HepG2 (cell line): ENCODE measurements around the gene GYG1. TPM values are rescaled to one million over a fixed set of nuclear protein-coding genes. Genes with fewer than 3 reads are reported as not detected.

Source experiments
- ATF5 ChIP-seq: sonication (generic); formaldehyde crosslinking; IDR thresholded peaks from 2 replicates; pipeline ENCODE4 v1.4.0; 2020; ENCODE audit warnings: mild to moderate bottlenecking, low read depth, missing genetic modification reagents
- BCL6 ChIP-seq: IDR thresholded peaks from 2 replicates; pipeline ENCODE4 v1.6.1; 2016; ENCODE audit warnings: missing genetic modification reagents, missing compliant biosample characterization
- DBP ChIP-seq: sonication (generic); formaldehyde crosslinking; IDR thresholded peaks from 2 replicates; pipeline ENCODE4 v1.4.0; 2020; ENCODE audit warnings: missing genetic modification reagents; ENCODE audit errors: not compliant biosample characterization
- FOSL2 ChIP-seq: sonication (generic); formaldehyde crosslinking; IDR thresholded peaks from 2 replicates; pipeline ENCODE4 v1.4.0; 2020; ENCODE audit warnings: missing genetic modification reagents
- FOXA1 ChIP-seq, 2 experiments: fragments of 450-650 bp in 1 of 2; sonication (generic) in 1 of 2; formaldehyde crosslinking in 1 of 2; IDR thresholded peaks; 2 replicates each; pipeline versions ENCODE4 v1.4.0 to v1.6.1; 2016 to 2020; ENCODE audit warnings: missing genetic modification reagents in 1 of 2
- HDAC2 ChIP-seq: sonication (generic); formaldehyde crosslinking; IDR thresholded peaks from 2 replicates; pipeline ENCODE4 v1.4.0; 2020; ENCODE audit warnings: missing genetic modification reagents
- MNT ChIP-seq: fragments of 450-650 bp; IDR thresholded peaks from 2 replicates; pipeline ENCODE4 v1.6.1; 2016
- MTA3 ChIP-seq: sonication (generic); formaldehyde crosslinking; IDR thresholded peaks from 2 replicates; pipeline ENCODE4 v1.4.0; 2020; ENCODE audit warnings: missing genetic modification reagents
- PAXIP1 ChIP-seq: sonication (generic); formaldehyde crosslinking; conservative IDR thresholded peaks from 2 replicates; pipeline ENCODE4 v1.4.0; 2020; ENCODE audit warnings: mild to moderate bottlenecking, missing genetic modification reagents, moderate library complexity
- SRSF9 ChIP-seq: fragments of 200-400 bp; formaldehyde crosslinking; IDR thresholded peaks from 2 replicates; pipeline ENCODE4 v1.6.1; 2018; ENCODE audit warnings: borderline replicate concordance, mild to moderate bottlenecking, low read depth, low read length; ENCODE audit not compliant: insufficient read depth, poor library complexity, severe bottlenecking
- TARDBP ChIP-seq: sonication (generic); formaldehyde crosslinking; IDR thresholded peaks from 2 replicates; pipeline ENCODE4 v1.8.0; 2022; ENCODE audit warnings: mild to moderate bottlenecking, missing genetic modification reagents
- ZBTB10 ChIP-seq: sonication (generic); formaldehyde crosslinking; IDR thresholded peaks from 2 replicates; pipeline ENCODE4 v1.4.0; 2020; ENCODE audit warnings: missing genetic modification reagents, borderline replicate concordance
- ZNF256 ChIP-seq: sonication (generic); formaldehyde crosslinking; conservative IDR thresholded peaks from 2 replicates; pipeline ENCODE4 v1.4.0; 2020; ENCODE audit warnings: missing genetic modification reagents
- ZNF281 ChIP-seq: sonication (generic); formaldehyde crosslinking; IDR thresholded peaks from 2 replicates; pipeline ENCODE4 v1.4.0; 2020; ENCODE audit warnings: missing genetic modification reagents, borderline replicate concordance
- ZNF326 ChIP-seq: sonication (generic); formaldehyde crosslinking; IDR thresholded peaks from 2 replicates; pipeline ENCODE4 v1.4.0; 2020; ENCODE audit warnings: missing genetic modification reagents, borderline replicate concordance
- ZNF572 ChIP-seq: sonication (generic); formaldehyde crosslinking; IDR thresholded peaks from 2 replicates; pipeline ENCODE4 v1.5.1; 2020; ENCODE audit warnings: mild to moderate bottlenecking, missing genetic modification reagents
- ZNF83 ChIP-seq: sonication (generic); formaldehyde crosslinking; IDR thresholded peaks from 2 replicates; pipeline ENCODE4 v1.4.0; 2020; ENCODE audit warnings: missing genetic modification reagents, mild to moderate bottlenecking, borderline replicate concordance
- polyA plus RNA-seq, 8 experiments: library from polyadenylated mRNA; depleted of rRNA in 3 of 8; stranded (reverse) in 7 of 8; unstranded in 1 of 8; fragments of >200 nt; fragmentation: Illumina TruSeq in 4 of 8; extraction: Trizol in 4 of 8; gene quantifications; 2 replicates each; pipeline versions ENCODE4 v1.2.1 to v1.2.3, GENCODE V29; 2011 to 2016; ENCODE audit warnings: low read depth in 4 of 8, missing spikeins in 1 of 8, mixed read lengths in 1 of 8; ENCODE audit not compliant: insufficient read depth in 1 of 8
- total RNA-seq, 5 experiments: library from RNA; depleted of rRNA; stranded (reverse); fragments of >200 nt; fragmentation: Illumina TruSeq; extraction: Trizol; gene quantifications; 2 replicates each; pipeline ENCODE4 v1.2.3, GENCODE V29; 2016; ENCODE audit warnings: low read depth in 1 of 5

Gene GYG1
- total and polyA plus RNA-seq, 2 of the 13 experiments (the other 11 are each of a cell fraction or from before 2014, with no cell fraction given) = 15.7 to 28.1 TPM

- TF ChIP-seq MTA3 (CRISPR knock-in tag) = no peak
- TF ChIP-seq ZNF572 = no peak
- no peak for TF ChIP-seq ZNF83 (CRISPR knock-in tag)
- TF ChIP-seq TARDBP (CRISPR knock-in tag) = no peak
- TF ChIP-seq ATF5 (CRISPR knock-in tag) = no peak
- TF ChIP-seq BCL6 (CRISPR knock-in tag) = peak; percentile 93
- TF ChIP-seq FOXA1 (IDR thresholded peaks at IDR 0.05) = no peak
- TF ChIP-seq FOXA1 (CRISPR knock-in tag; IDR thresholded peaks at IDR 0.05) = peak; percentile 77
- TF ChIP-seq ZNF281 (CRISPR knock-in tag) = no peak
- 0 out of 2 replicates have a peak, but pooled peaks have one; percentile 16 for TF ChIP-seq HDAC2 (CRISPR knock-in tag)
- peak; percentile 43; the same call in 1 of the 2 replicates for TF ChIP-seq FOSL2 (CRISPR knock-in tag)
- no peak for TF ChIP-seq ZNF256 (CRISPR knock-in tag)
- no peak for TF ChIP-seq MNT
- TF ChIP-seq SRSF9 = no peak
- no peak for TF ChIP-seq ZBTB10
- no peak for TF ChIP-seq DBP (CRISPR knock-in tag)
- TF ChIP-seq ZNF326 (CRISPR knock-in tag) = no peak
- TF ChIP-seq PAXIP1 = peak; percentile 30; the same call in 1 of the 2 replicates
Observed at GRCh38 chr3:149018247-149018646, 26.9 kb downstream of the GYG1 start (continued).
